HFFc6 (cell line): ENCODE results near the gene ITLN2. TPM values are rescaled to one million over a fixed set of nuclear protein-coding genes. Genes with fewer than 3 reads are reported as not detected.

Source experiments
- DNase-seq: peaks from one replicate; pipeline ENCODE4 v3.0.0-alpha.2; 2018
- H3K27ac Mint-ChIP-seq: 2 replicates; pipeline ENCODE4 v1.8.0; 2020; ENCODE audit warnings: mild to moderate bottlenecking, mixed read lengths
- H3K27me3 Mint-ChIP-seq: 2 replicates; pipeline ENCODE4 v1.8.0; 2021; ENCODE audit warnings: mild to moderate bottlenecking, moderate library complexity, mixed read lengths; ENCODE audit not compliant: insufficient read depth
- H3K36me3 Mint-ChIP-seq: 2 replicates; pipeline ENCODE4 v1.8.0; 2021; ENCODE audit warnings: low read depth, mixed read lengths
- H3K4me1 Mint-ChIP-seq: 2 replicates; pipeline ENCODE4 v1.8.0; 2020; ENCODE audit warnings: low read depth, mixed read lengths
- H3K4me3 Mint-ChIP-seq: 2 replicates; pipeline ENCODE4 v1.8.0; 2020; ENCODE audit warnings: mild to moderate bottlenecking, moderate library complexity, mixed read lengths
- H3K9me3 Mint-ChIP-seq: 2 replicates; pipeline ENCODE4 v1.8.0; 2020; ENCODE audit warnings: mild to moderate bottlenecking, mixed read lengths
- total RNA-seq, 6 experiments: library from RNA; stranded (reverse); fragmentation: NEBNext Ultra II Directional; extraction: Animal tissue kit (Norgen Biotek cat#: 25700); gene quantifications; 2 replicates in 1 of 6; 3 replicates in 5 of 6; pipeline ENCODE4 v1.2.3, GENCODE V29; 2021
- TF ChIP-seq, protein P1 (sequence below): fragments of 200-600 bp; sonication (generic); IDR thresholded peaks from 2 replicates; pipeline ENCODE4 v1.5.0; 2021; ENCODE audit warnings: antibody characterized with exemption, mild to moderate bottlenecking

Gene ITLN2
- total RNA-seq, 6 experiments from 2014 or later, result not detected

DNA sequence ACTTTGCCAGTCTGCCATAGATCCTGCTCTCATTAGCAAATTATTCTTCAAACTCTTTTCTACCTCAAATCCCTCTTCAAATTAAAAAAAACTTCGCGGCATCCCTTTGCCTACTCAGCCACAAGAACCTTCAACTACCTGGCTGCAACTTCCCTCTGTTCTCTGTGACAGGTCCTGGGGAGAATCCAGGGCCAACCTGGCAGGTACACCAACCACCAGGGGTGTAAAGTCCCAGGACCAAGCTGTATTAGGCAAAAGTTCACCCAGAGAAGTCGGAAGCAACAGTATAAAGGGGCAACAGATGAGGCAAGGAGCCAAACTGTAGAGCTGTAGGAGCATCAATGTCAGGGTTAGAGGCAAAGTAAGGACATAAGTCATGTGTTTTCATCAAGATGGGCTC, 18.3 kb upstream of the ITLN2 start:
- Mint-ChIP-seq H3K27me3 (peaks cover 13% of the 10 kb centered on the region), H3K27ac (no peak overlapping the region)
- TF ChIP-seq, protein P1, sequence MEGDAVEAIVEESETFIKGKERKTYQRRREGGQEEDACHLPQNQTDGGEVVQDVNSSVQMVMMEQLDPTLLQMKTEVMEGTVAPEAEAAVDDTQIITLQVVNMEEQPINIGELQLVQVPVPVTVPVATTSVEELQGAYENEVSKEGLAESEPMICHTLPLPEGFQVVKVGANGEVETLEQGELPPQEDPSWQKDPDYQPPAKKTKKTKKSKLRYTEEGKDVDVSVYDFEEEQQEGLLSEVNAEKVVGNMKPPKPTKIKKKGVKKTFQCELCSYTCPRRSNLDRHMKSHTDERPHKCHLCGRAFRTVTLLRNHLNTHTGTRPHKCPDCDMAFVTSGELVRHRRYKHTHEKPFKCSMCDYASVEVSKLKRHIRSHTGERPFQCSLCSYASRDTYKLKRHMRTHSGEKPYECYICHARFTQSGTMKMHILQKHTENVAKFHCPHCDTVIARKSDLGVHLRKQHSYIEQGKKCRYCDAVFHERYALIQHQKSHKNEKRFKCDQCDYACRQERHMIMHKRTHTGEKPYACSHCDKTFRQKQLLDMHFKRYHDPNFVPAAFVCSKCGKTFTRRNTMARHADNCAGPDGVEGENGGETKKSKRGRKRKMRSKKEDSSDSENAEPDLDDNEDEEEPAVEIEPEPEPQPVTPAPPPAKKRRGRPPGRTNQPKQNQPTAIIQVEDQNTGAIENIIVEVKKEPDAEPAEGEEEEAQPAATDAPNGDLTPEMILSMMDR, result no peak

DNA sequence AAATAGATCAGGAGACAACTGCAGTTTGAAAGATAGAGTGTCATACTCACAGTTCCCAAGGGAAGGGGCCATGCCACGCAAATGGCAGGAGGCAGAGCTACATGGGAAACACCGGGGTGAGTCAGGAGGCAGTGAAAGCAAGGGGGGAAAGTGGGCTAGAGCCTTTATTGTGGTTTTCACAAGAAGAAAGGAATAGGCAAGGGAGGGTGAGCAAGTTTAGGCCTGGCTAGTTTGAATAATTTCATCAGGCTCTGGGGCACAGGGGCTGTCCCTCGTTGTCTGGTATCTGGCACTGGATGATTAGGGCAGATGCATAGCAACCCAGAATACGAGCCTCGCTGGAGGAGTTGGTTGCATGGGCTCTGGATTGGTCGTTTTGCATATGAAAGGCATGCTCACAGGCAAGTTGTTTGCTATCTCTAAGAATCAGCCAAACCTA, 17.0 kb upstream of the ITLN2 start:
- Mint-ChIP-seq H3K27me3 (peaks cover 12% of the 10 kb centered on the region), H3K27ac (no peak overlapping the region), H3K36me3 (no peaks in the 10 kb centered on the region), H3K4me1 (no peaks in the 10 kb centered on the region), H3K9me3 (no peaks in the 10 kb centered on the region), H3K4me3 (no peak overlapping the region)
- no peak for DNase-seq
- TF ChIP-seq, protein P1, result no peak

More for the DNA sequence above, 18.3 kb upstream of the ITLN2 start:
- no peaks in the 10 kb centered on the region for H3K4me1 Mint-ChIP-seq
- no peaks in the 10 kb centered on the region for H3K36me3 Mint-ChIP-seq
- no peaks in the 10 kb centered on the region for H3K9me3 Mint-ChIP-seq
- no peak overlapping the region for H3K4me3 Mint-ChIP-seq
- DNase-seq, result no peak

DNA sequence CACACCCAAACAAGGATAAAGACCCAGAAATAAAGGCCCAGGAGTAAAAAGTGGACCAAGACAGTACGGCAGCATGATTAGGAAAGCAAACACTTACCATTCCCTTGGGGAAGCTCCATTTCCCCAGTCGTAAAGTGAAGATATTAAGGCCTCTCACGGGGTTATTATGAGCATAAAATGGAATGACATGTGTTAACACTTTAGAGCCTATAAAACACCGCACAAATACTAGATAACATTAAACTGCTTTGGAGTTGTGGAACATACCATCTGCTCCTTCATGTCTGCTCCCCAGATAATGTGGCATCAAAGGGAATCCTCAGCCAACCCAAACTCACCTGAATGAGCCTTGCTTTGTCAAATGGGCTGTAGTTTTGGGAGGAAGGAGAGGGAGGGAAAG, 8.9 kb upstream of the ITLN2 start:
- Mint-ChIP-seq H3K27me3 (peaks cover 19% of the 10 kb centered on the region), H3K4me1 (no peaks in the 10 kb centered on the region), H3K27ac (no peak overlapping the region), H3K4me3 (no peak overlapping the region), H3K9me3 (no peaks in the 10 kb centered on the region), H3K36me3 (no peaks in the 10 kb centered on the region)
- DNase-seq, result no peak
- TF ChIP-seq, protein P1, result no peak

DNA sequence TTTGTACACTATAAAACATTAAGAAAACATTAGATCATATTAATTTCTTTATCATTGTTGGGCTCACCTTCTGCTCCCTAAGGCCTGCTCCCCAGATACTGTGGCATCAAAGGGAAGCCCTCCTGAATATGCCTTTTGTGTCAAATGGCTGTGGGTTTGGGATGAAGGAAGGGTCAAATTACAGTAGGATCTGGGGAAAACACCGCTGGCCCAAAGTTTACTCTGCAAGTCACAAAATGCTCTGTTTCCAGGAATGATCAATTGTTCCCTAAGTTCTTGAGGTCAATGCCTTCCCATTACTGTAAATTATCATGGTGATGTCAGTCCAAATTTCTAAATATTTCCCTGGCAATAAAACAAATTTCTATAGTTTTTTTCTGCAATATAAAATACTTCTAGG, 6.8 kb upstream of the ITLN2 start:
- no peaks in the 10 kb centered on the region for H3K36me3 Mint-ChIP-seq
- DNase-seq, result no peak
- H3K4me3 Mint-ChIP-seq, result no peak overlapping the region
- H3K27ac Mint-ChIP-seq, result no peak overlapping the region
- H3K9me3 Mint-ChIP-seq, result no peaks in the 10 kb centered on the region
- H3K27me3 Mint-ChIP-seq, result peaks cover 22% of the 10 kb centered on the region
- TF ChIP-seq, protein P1, result no peak
- no peaks in the 10 kb centered on the region for H3K4me1 Mint-ChIP-seq

DNA sequence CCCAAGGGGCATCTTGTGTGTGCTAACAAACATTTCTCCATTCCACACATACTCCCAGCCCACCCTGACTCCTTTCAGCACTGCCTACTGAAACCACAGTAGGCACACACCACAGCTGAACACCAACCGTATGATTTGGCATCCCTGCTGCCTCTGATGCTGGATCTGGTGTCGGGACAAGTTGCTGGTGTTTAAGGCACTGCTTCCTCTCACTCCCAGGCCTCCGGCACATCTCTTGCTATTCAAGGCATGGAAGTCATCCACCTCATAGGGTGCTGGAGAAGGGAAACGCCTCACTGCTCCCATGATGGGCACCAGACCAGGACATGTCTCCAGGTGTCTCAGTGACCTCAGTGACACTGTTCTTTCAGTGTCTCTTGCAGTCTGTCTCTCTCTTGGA, 2.4 kb upstream of the ITLN2 start:
- peaks cover 27% of the 10 kb centered on the region for H3K27me3 Mint-ChIP-seq
- no peak overlapping the region for H3K4me3 Mint-ChIP-seq
- TF ChIP-seq, protein P1, result no peak
- H3K36me3 Mint-ChIP-seq, result no peaks in the 10 kb centered on the region
- no peak overlapping the region for H3K27ac Mint-ChIP-seq
- H3K9me3 Mint-ChIP-seq, result no peaks in the 10 kb centered on the region
- H3K4me1 Mint-ChIP-seq, result no peaks in the 10 kb centered on the region
- DNase-seq, result no peak

DNA sequence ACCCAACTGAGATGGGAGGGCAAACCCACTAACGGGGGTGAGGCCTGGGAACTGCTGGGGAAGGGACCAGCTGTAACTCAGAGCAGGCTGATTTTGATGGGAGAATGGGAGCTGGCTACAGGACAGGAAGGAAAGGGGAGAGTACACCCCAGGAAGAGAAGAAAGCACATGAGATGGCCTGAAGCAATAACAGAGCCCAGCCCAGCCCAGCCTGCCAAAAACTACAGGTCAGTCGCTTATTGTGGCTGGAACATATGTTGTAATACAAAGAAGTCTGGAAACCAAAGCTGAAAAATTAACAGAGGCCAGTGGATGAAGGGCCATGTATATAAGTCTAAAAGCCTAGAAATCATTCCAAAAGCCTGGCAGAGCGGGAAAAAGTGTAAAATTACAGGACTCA, 1.6 kb downstream of the ITLN2 start:
- Mint-ChIP-seq H3K9me3 (no peaks in the 10 kb centered on the region), H3K36me3 (no peaks in the 10 kb centered on the region), H3K27ac (no peak overlapping the region), H3K4me3 (no peak overlapping the region), H3K27me3 (peaks cover 18% of the 10 kb centered on the region), H3K4me1 (peaks cover 18% of the 10 kb centered on the region)
- TF ChIP-seq, protein P1, result no peak
- DNase-seq, result no peak
